GM12872 (cell line): ENCODE data around the gene AMH.

Source experiments
- CTCF ChIP-seq: IDR thresholded peaks from 3 replicates; pipeline ENCODE4 v1.5.1; 2011; ENCODE audit warnings: low read depth, mild to moderate bottlenecking, low read length, moderate library complexity; ENCODE audit not compliant: insufficient read depth

Gene AMH

GRCh38 chr19:2254064-2254872 lies 5.1 kb downstream of the AMH start:
- no peak for TF ChIP-seq CTCF

DNA sequence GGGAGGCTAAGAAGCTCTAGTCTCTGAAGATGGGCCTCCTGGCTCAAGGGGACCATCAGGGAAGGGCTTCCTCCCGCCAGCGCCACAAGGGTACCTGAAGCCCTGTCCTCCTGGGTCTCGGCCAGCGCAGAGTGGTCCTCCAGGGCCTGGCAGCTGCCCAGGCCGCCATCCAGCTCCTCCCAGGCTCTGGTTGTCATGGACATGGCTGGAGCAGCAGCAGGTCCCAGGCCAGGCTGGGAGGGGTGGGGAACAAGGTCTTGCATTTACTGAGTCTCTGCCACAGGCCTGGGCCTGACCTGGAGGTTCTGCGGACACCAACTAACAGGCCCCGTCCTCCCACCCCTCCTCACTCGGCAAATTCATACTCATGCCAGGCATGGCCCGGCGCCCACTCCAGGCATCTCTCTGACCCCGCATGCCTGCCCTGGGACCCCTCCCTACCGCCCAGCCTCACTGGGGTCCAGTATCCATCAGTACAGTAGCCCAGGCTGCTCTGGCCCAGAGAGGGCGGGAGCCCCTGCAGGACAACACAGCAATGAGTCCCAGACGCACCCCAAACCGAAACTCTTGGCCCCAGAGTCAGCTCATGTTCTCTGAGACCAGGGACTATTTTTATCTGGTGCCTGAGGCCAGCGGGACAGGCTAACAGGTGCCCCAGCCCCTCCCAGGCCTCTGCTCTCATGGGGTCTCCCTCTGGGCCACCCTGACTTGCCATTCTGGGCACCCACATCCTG lies 6.2 kb downstream of the AMH start:
- no peak for TF ChIP-seq CTCF

- no peak for TF ChIP-seq CTCF
Measured at GRCh38 chr19:2255982-2256685, 7.0 kb downstream of the AMH start, which contains the start of gene JSRP1. JSRP1 (minus strand) TSS chr19:2256417; CDS start chr19:2255314, 1,103 bp downstream.

GRCh38 chr19:2259336-2259735 lies 10.2 kb downstream of the AMH start:
- TF ChIP-seq CTCF: no peak

DNA sequence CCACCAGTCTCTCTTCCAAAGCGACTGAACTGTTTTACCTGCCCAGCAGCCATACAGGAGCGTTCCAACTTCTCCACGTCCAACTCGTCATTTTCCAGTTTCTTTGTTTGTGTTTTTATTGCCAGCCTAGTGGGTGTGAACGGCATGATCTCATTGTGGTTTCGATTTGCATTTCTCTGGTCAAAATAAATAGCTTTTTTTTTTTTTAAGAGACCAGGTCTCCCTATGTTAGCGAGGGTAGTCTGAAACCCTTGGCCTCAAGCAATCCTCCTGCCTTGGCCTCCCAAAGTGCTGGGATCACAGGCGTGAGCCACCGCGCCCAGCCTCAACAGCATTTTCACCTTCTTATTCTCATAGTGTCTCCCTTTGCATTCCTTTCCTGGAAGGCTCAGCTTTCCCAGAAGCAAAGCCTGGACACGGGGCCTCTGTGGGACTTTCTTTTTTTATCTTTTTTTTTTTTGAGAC lies 11.2 kb downstream of the AMH start:
- TF ChIP-seq CTCF: no peak

DNA sequence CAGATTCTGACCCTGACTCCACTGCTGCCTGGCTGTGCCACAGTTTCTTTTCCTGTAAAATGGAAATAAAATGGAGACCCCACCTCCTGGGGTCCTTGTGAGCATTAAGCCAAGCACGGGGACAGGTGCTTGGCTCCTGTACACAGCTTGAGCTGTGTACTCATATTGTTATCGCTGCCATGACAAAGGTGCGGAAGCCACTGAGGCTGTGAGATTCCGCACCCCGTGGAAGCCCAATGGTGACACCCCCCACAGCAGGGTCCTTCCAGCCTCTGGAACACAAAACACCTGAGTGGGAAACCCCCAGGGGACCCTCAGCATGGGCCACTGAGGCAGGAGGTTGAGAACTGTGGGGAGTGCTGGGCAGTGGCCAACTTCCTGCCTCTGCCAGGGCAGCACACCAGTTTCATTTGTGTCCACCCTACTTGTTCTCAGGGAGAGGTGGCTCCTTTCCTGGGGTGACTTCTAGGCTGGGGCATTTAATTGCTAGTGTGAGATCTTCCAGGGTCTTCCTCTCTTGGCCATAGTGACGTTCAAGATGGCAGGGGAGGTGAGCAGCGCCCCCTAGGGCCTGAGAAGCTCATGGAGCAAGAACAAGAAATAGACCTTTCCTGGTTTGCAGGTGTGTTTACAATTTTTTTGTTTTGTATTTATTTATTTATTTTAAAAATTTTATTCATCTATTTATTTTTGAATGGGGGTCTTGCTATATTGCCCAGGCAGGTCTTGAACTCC lies 12.5 kb downstream of the AMH start:
- peak; percentile 76 for TF ChIP-seq CTCF
